Keratinocyte (primary cell): Measurements from ENCODE around the gene GINS2. TPM values are rescaled to one million over a fixed set of nuclear protein-coding genes. Genes with fewer than 3 reads are reported as not detected.

ENCODE experiments used
- DNase-seq: peaks from one replicate; pipeline ENCODE4 v3.0.0-alpha.2; 2011; ENCODE audit warnings: low read depth, missing footprints, low spot score
- FAIRE-seq: peaks from 2 replicates; lab custom pipeline; 2011; peaks lifted over from hg19 to GRCh38; lab: Jason Lieb, UNC
- H2AFZ ChIP-seq: 2 replicates; pipeline ENCODE4 v1.6.0; 2012; ENCODE audit warnings: low read length, control low read depth, inconsistent platforms; ENCODE audit not compliant: control insufficient read depth
- H3K27ac ChIP-seq: 2 replicates; pipeline ENCODE4 v1.5.1; 2011; ENCODE audit warnings: low read length; ENCODE audit not compliant: control insufficient read depth, insufficient read depth
- H3K27me3 ChIP-seq: 3 replicates; pipeline ENCODE4 v1.6.0; 2011; ENCODE audit warnings: low read length; ENCODE audit not compliant: control insufficient read depth, insufficient read depth; ENCODE audit errors: extremely low read depth
- H3K36me3 ChIP-seq, 2 experiments: 2 replicates in 1 of 2; 3 replicates in 1 of 2; pipeline ENCODE4 v1.5.1; 2011; ENCODE audit warnings: low read length in 2 of 2, mild to moderate bottlenecking in 1 of 2; ENCODE audit not compliant: control insufficient read depth in 2 of 2, insufficient read depth in 2 of 2; ENCODE audit errors: extremely low read depth in 1 of 2
- H3K4me1 ChIP-seq: 3 replicates; pipeline ENCODE4 v1.5.1; 2011; ENCODE audit warnings: low read length; ENCODE audit not compliant: control insufficient read depth, insufficient read depth; ENCODE audit errors: extremely low read depth
- H3K4me2 ChIP-seq: 3 replicates; pipeline ENCODE4 v1.6.0; 2011; ENCODE audit warnings: low read depth, low read length; ENCODE audit not compliant: control insufficient read depth, insufficient read depth; ENCODE audit errors: extremely low read depth
- H3K4me3 ChIP-seq, 3 experiments: fragments of 200-600 bp in 1 of 3; sonication (generic) in 1 of 3; 2 replicates in 2 of 3; 3 replicates in 1 of 3; pipeline ENCODE4 v1.5.1; 2011 to 2016; ENCODE audit warnings: low read length in 3 of 3, mild to moderate bottlenecking in 3 of 3, control low read depth in 2 of 3, inconsistent platforms in 1 of 3, low read depth in 1 of 3, mixed read lengths in 1 of 3, mixed run types in 1 of 3, moderate library complexity in 1 of 3; ENCODE audit not compliant: control insufficient read depth in 2 of 3, insufficient read depth in 2 of 3; ENCODE audit errors: extremely low read depth in 1 of 3
- H3K79me2 ChIP-seq: 2 replicates; pipeline ENCODE4 v1.6.0; 2012; ENCODE audit warnings: low read length; ENCODE audit not compliant: control insufficient read depth, insufficient read depth
- H3K9ac ChIP-seq: 3 replicates; pipeline ENCODE4 v1.6.0; 2011; ENCODE audit warnings: low read length; ENCODE audit not compliant: control insufficient read depth, insufficient read depth; ENCODE audit errors: extremely low read depth
- H3K9me1 ChIP-seq: 3 replicates; pipeline ENCODE4 v1.6.0; 2011; ENCODE audit warnings: low read length; ENCODE audit not compliant: control insufficient read depth, insufficient read depth; ENCODE audit errors: extremely low read depth
- H3K9me3 ChIP-seq: 2 replicates; pipeline ENCODE4 v1.5.1; 2012; ENCODE audit warnings: low read depth, low read length; ENCODE audit not compliant: control insufficient read depth
- H4K20me1 ChIP-seq: 3 replicates; pipeline ENCODE4 v1.6.0; 2011; ENCODE audit warnings: low read length; ENCODE audit not compliant: control insufficient read depth, insufficient read depth; ENCODE audit errors: extremely low read depth
- CTCF ChIP-seq, 3 experiments: IDR thresholded peaks in 1 of 3; conservative IDR thresholded peaks in 1 of 3; optimal IDR thresholded peaks in 1 of 3; 2 replicates in 2 of 3; 3 replicates in 1 of 3; pipeline versions ENCODE3 to v1.5.1; 2011; ENCODE audit warnings: low read length in 3 of 3, mild to moderate bottlenecking in 3 of 3, moderate library complexity in 2 of 3, control low read depth in 1 of 3, inconsistent platforms in 1 of 3; ENCODE audit not compliant: insufficient read depth in 2 of 3; ENCODE audit errors: extremely low read depth in 1 of 3
- EZH2 ChIP-seq: IDR thresholded peaks from one replicate; pipeline ENCODE4 v1.6.1; 2012; ENCODE audit warnings: inconsistent platforms, mild to moderate bottlenecking, low read length, moderate library complexity
- dilution Hi-C: fragments of 300-500 bp; cut with MboI; formaldehyde crosslinking; loops from one replicate; pipeline ENCODE4 v1.7.0; 2020; ENCODE audit warnings: low sequenced_read_pairs; ENCODE audit not compliant: extremely low pct_ligation_motif_present
- polyA plus RNA-seq, 5 experiments: library from polyadenylated mRNA; depleted of rRNA in 3 of 5; stranded (reverse) in 3 of 5; stranded (forward) in 1 of 5; unstranded in 1 of 5; fragments of >200 nt; gene quantifications; 1 replicate in 1 of 5; 2 replicates in 3 of 5; 3 replicates in 1 of 5; pipeline versions ENCODE4 v1.2.1 to v1.2.3, GENCODE V29; 2011 to 2012; ENCODE audit warnings: missing spikeins in 2 of 5, low read depth in 1 of 5, low replicate concordance in 1 of 5

GINS2 gene
- polyA plus RNA-seq, 1 donor (not counting 4 experiments of a cell fraction or from before 2014, with no cell fraction given): 11.2 TPM

GRCh38 chr16:85685251-85685650 lies 3.5 kb downstream of the GINS2 start:
- H3K27ac ChIP-seq: no peak overlapping the region
- peaks cover 2% of the 10 kb centered on the region for H3K79me2 ChIP-seq
- no peak overlapping the region for H2AFZ ChIP-seq
- FAIRE-seq: no peak
- no peaks in the 10 kb centered on the region for H3K9me1 ChIP-seq
- no peak overlapping the region for H3K4me3 ChIP-seq
- dilution Hi-C loops: no loop called here
- H3K9me3 ChIP-seq: no peaks in the 10 kb centered on the region
- peaks cover 3 to 5% of the 10 kb centered on the region in 2 experiments for H3K36me3 ChIP-seq
- TF ChIP-seq CTCF (optimal IDR thresholded peaks at IDR 0.05 in 1 of 3, IDR thresholded peaks at IDR 0.05 in 1 of 3, conservative IDR thresholded peaks at IDR 0.05 in 1 of 3; ENCODE audit: extremely low read depth in 1 of 3, insufficient read depth in 2 of 3, low read length in 3 of 3) (no peak), EZH2 (no peak)
- H3K9ac ChIP-seq: no peak overlapping the region
- no peak for DNase-seq
- no peak overlapping the region for H3K4me2 ChIP-seq
- no peaks in the 10 kb centered on the region for H3K4me1 ChIP-seq
- H3K27me3 ChIP-seq: no peaks in the 10 kb centered on the region
- no peaks in the 10 kb centered on the region for H4K20me1 ChIP-seq

GRCh38 chr16:85683363-85683762 lies 5.4 kb downstream of the GINS2 start:
- H3K27ac ChIP-seq: no peak overlapping the region
- no peak for FAIRE-seq
- no peak for DNase-seq
- TF ChIP-seq EZH2: no peak
- no peak overlapping the region for H2AFZ ChIP-seq
- H4K20me1 ChIP-seq: no peaks in the 10 kb centered on the region
- H3K4me1 ChIP-seq: no peaks in the 10 kb centered on the region
- dilution Hi-C loops: no loop called here
- H3K9me3 ChIP-seq: no peaks in the 10 kb centered on the region
- no peak overlapping the region for H3K9ac ChIP-seq
- H3K27me3 ChIP-seq: no peaks in the 10 kb centered on the region
- peaks cover 3 to 5% of the 10 kb centered on the region in 2 experiments for H3K36me3 ChIP-seq
- no peak overlapping the region for H3K4me3 ChIP-seq
- H3K4me2 ChIP-seq: no peak overlapping the region
- H3K79me2 ChIP-seq: peaks cover 2% of the 10 kb centered on the region
- no peaks in the 10 kb centered on the region for H3K9me1 ChIP-seq

GRCh38 chr16:85682516-85682915 lies 6.2 kb downstream of the GINS2 start:
- Histone ChIP-seq H4K20me1 (no peaks in the 10 kb centered on the region), H3K4me2 (no peak overlapping the region), H3K27me3 (no peaks in the 10 kb centered on the region), H2AFZ (no peak overlapping the region), H3K9ac (no peak overlapping the region), H3K4me1 (no peaks in the 10 kb centered on the region), H3K9me3 (no peaks in the 10 kb centered on the region), H3K79me2 (peaks cover under 1% of the 10 kb centered on the region), H3K9me1 (no peaks in the 10 kb centered on the region), H3K36me3 (peaks cover 3 to 6% of the 10 kb centered on the region in 2 experiments), H3K4me3 (no peak overlapping the region), H3K27ac (no peak overlapping the region)
- TF ChIP-seq CTCF (optimal IDR thresholded peaks at IDR 0.05 in 1 of 3, IDR thresholded peaks at IDR 0.05 in 1 of 3, conservative IDR thresholded peaks at IDR 0.05 in 1 of 3; ENCODE audit: extremely low read depth in 1 of 3, insufficient read depth in 2 of 3, low read length in 3 of 3) (no peak), EZH2 (no peak)
- DNase-seq (no peak), FAIRE-seq (no peak)
- dilution Hi-C loops: no loop called here
